Measurements from ENCODE around the gene RFX5. TPM values are rescaled to one million over a fixed set of nuclear protein-coding genes. Genes with fewer than 3 reads are reported as not detected.

Gene RFX5
- total and polyA plus RNA-seq, 2 experiments from 2014 or later: 13.3 to 44.5 TPM

DNA sequence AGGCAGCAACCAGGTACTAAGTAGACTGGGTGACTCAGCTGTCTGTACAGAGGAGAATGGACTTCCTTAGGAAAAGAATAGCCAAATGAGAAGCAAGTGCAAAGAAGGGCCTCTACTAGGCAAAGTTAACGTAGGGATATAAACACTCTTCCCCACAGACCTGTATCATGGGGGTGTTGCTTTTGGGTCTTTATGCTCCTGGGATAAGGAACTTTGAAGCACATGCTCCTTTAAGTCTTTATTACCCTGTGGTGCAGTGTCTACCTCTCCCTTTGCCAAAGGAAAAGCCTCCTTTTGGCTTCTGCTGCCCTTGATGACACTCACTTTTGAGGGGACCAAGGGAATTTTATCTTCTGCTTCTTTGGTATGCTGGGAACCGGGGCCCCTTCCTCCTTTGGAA, 5.0 kb downstream of the RFX5 start:
- no peak for DNase-seq (ENCODE audit: low spot score)
- H3K27ac Mint-ChIP-seq: peak overlapping the region; percentile 88
- H3F3A ChIP-seq (replicated peaks; ENCODE audit: low read depth): peaks cover 17% of the 10 kb centered on the region; the same call in 1 of the 2 replicates
- peaks cover 10% of the 10 kb centered on the region; the same call in 1 of the 2 replicates for H3K36me3 ChIP-seq (ENCODE audit: insufficient read depth)
- no peaks in the 10 kb centered on the region for H3K9me2 ChIP-seq (ENCODE audit: insufficient read depth)
- H2AFZ ChIP-seq: no peak overlapping the region
- peaks cover 16% of the 10 kb centered on the region for H3K79me2 ChIP-seq (replicated peaks; ENCODE audit: insufficient read depth)
- no peaks in the 10 kb centered on the region; the same call in 1 of the 2 replicates for H4K20me1 ChIP-seq (replicated peaks; ENCODE audit: insufficient read depth)
- H3K36me3 Mint-ChIP-seq (ENCODE audit: low read depth): peaks cover 43% of the 10 kb centered on the region
- peaks cover 11% of the 10 kb centered on the region for H3K27me3 Mint-ChIP-seq (ENCODE audit: insufficient read depth, low read depth, poor library complexity)
- peaks cover 9% of the 10 kb centered on the region; the same call in 1 of the 2 replicates for H3K4me1 ChIP-seq (ENCODE audit: insufficient read depth)
- H3K27ac ChIP-seq (ENCODE audit: low read depth): peak overlapping the region; percentile 48; the same call in 1 of the 2 replicates
- peaks cover 14% of the 10 kb centered on the region for H3K4me1 Mint-ChIP-seq
- H3K9me3 Mint-ChIP-seq: no peaks in the 10 kb centered on the region
- no peak for TF ChIP-seq ZNF331 (CRISPR knock-in tag; IDR thresholded peaks at IDR 0.05; ENCODE audit: low read depth)
- TF ChIP-seq EZH2 (IDR thresholded peaks at IDR 0.05; ENCODE audit: low read depth, unreplicated experiment): no peak
- TF ChIP-seq NANOG (IDR thresholded peaks at IDR 0.05; ENCODE audit: borderline replicate concordance): no peak
- no peak for TF ChIP-seq CTCF (conservative IDR thresholded peaks at IDR 0.05; ENCODE audit: low read depth in 2 of 2)
- no peak overlapping the region for H3K4me3 ChIP-seq
- no peak overlapping the region for H3K4me3 Mint-ChIP-seq
- no peak overlapping the region for H3K4me2 ChIP-seq
- H3K27me3 ChIP-seq (ENCODE audit: insufficient read depth): no peaks in the 10 kb centered on the region
- no peak for ATAC-seq

DNA sequence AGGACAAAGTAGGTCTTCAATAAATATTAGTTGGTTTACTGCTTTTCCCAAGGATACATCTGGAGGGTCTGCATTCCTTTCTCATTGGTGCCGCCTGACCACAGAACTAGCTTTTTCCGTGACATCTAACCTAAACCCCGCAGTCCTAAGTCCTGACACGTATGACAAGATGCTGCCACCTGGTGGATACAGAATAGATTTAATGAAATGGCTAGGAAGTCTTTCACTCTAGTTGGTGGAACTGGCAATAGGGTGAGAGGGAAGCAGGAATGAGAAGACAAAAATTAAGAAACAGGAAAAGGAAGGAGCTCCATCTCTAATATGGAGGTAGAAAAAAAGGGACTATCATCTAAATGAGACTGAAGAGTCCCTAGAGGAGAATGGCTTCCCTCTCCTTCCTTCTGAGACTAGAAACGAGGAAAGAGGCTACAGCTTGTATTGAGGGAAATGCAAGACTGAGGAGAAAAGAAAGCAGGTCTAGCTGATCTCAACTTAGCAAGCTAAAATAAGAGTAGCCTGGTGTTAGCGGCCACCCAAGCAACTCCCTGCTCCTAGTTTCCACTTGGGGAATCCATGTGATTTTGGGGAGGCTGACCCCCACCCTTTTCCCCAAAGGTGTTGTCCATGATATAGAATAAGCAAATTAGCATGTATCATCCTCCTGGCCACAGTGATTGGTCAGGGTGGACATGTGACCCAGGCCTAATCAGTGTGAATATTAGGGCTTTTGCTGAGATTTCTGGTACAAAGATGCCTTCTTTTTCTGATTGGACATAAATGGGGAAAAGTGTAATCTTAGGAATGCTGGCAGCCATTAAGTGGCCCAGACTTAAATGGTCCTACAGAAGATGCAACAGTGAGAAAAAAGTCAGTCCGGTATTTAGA, 5.9 kb downstream of the RFX5 start:
- Histone ChIP-seq H4K20me1 (replicated peaks; ENCODE audit: insufficient read depth) (no peaks in the 10 kb centered on the region; the same call in 1 of the 2 replicates), H3K36me3 (ENCODE audit: insufficient read depth) (peaks cover 10% of the 10 kb centered on the region; the same call in 1 of the 2 replicates), H3K9me2 (ENCODE audit: insufficient read depth) (no peaks in the 10 kb centered on the region), H2AFZ (no peak overlapping the region), H3K4me1 (ENCODE audit: insufficient read depth) (peaks cover 6% of the 10 kb centered on the region; the same call in 1 of the 2 replicates), H3F3A (replicated peaks; ENCODE audit: low read depth) (peaks cover 14% of the 10 kb centered on the region; the same call in 1 of the 2 replicates), H3K79me2 (replicated peaks; ENCODE audit: insufficient read depth) (peaks cover 13% of the 10 kb centered on the region), H3K4me2 (no peak overlapping the region), H3K4me3 (no peak overlapping the region), H3K27ac (ENCODE audit: low read depth) (peak overlapping the region; percentile 48), H3K27me3 (ENCODE audit: insufficient read depth) (no peaks in the 10 kb centered on the region)
- Mint-ChIP-seq H3K9me3 (no peaks in the 10 kb centered on the region), H3K4me1 (peaks cover 10% of the 10 kb centered on the region), H3K27me3 (ENCODE audit: insufficient read depth, low read depth, poor library complexity) (peaks cover 3% of the 10 kb centered on the region), H3K27ac (peak overlapping the region; percentile 83), H3K36me3 (ENCODE audit: low read depth) (peaks cover 38% of the 10 kb centered on the region), H3K4me3 (no peak overlapping the region; the same call in 2 of the 3 replicates)
- peak; percentile 90 for TF ChIP-seq CTCF (conservative IDR thresholded peaks at IDR 0.05; ENCODE audit: low read depth in 2 of 2)
- TF ChIP-seq JUNB (IDR thresholded peaks at IDR 0.05; ENCODE audit: unreplicated experiment): no peak
- peak; percentile 58; the same call in 1 of the 2 replicates for TF ChIP-seq CREB1 (CRISPR knock-in tag; IDR thresholded peaks at IDR 0.05; ENCODE audit: low read depth)
- peak; percentile 98 for DNase-seq (ENCODE audit: low spot score)
- ATAC-seq: peak; percentile 91
